CD4-positive, alpha-beta T cell treated with Interleukin-4 for 1 hour (primary cell): ENCODE data around the gene TMED7.

Experiments used
- DNase-seq, 2 donors: peaks; one replicate each; pipeline ENCODE4 v3.0.0-alpha.2; 2020 to 2022

TMED7 gene

GRCh38 chr5:115626445-115626823 is 598 bp upstream of the TMED7 start:
- DNase-seq = no peak

- peak in 1 of 2 donors; percentile 17 for DNase-seq
Observed at GRCh38 chr5:115624994-115625393, 842 bp downstream of the TMED7 start.

GRCh38 chr5:115623658-115624057 is 2.2 kb downstream of the TMED7 start:
- no peak for DNase-seq

DNA sequence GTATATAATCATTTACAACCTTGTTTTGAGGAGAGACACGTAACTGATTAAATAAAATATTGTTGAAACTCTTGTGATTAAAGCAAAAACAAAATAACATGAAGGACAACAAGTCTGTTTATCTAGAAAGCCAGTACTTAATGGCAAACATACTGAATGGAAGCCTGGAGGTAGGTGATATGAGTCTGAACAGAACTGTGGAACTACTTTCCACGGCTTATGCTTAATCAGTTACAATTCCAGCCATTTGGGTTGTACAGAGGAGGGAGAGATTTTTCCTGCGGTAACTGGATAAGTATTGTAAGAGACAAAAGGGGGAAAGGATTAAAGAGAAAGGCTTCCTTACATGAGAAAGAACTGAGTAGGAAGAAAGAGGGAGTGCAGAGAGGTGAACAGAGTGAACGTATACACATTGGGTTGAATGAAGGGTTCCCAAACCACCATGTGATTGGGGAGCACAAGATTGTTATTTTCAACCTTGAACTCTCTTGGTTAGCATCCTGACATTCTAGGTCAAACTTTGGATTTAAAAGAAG is 4.4 kb downstream of the TMED7 start:
- DNase-seq = no peak

- no peak for DNase-seq
Observed at GRCh38 chr5:115616892-115617291, 8.9 kb downstream of the TMED7 start.

DNA sequence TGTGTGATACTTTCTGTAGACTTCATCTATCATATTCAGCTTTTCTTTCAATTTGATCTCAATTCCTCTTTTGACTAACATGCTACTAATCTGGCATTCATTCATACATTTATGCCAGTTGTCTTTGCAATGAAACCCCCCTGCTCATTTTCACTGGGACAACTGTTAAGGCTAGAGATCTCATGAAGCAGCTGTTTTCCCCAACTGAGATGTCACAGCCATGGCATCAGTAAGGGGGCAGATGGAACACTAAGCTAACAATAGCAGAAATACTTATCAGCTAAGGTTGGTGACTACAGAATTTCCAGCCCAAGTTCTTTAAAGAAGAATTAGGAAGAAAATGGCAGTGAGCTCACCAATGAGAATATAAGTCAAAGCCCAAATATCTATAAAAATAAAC is 9.4 kb downstream of the TMED7 start:
- DNase-seq = no peak

GRCh38 chr5:115611873-115612272 is 14.0 kb downstream of the TMED7 start:
- DNase-seq = no peak

GRCh38 chr5:115607935-115608334 is 17.9 kb downstream of the TMED7 start:
- DNase-seq = no peak

- no peak for DNase-seq
Observed at GRCh38 chr5:115605436-115605835, 20.4 kb downstream of the TMED7 start.

GRCh38 chr5:115602591-115603125 is 23.2 kb downstream of the TMED7 start:
- DNase-seq = no peak

DNA sequence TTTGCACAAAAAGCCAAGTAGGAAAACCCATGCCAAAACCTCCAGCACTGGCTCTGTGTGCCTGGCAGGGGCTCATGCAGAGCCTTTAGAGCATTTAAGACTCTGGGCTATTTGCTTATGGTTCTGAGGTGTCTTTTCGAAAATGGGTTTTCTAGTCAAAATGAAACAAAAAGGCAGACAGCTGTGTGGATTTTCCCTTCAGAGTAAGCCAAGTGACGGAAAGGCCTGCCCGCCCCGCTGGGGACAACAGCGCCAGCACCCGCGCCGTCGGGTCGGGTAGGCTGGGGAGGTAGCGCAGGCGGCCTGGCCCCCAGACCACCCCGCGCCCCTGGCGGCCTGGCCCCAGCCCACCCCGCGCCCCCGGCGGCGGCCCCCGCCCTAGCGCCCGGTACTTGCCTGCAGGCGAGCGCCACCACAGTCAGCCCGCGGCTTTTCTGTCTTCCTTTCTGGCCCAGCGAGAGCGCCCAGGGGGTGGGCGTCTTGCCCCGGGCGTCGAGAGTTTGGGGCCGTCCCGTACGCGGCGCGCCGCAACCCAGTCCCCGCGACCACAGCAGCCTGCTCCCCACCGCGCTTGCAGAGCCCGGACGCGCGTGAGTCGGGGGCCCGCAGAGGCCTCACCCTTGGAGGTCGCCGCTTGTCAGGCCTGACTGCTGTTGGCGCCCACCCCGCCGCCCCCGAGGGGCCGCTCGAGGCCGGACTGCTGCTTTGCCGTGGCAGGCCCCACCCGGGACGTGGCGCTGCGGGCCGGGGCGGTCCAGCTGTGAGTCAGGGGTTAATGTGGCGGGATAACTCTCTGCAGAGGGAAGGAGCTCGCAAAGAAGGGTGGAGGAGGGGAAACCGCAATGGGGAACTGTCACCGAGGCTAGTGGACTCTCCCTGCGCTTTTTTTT is 23.9 kb downstream of the TMED7 start, which contains the start of gene TICAM2:
TICAM2 (minus strand) TSS at position 779 of the 890 bp plus-strand sequence. CDS start 21,223 bp downstream, outside the sequence.
- DNase-seq = peak; percentile 61 to 63

DNA sequence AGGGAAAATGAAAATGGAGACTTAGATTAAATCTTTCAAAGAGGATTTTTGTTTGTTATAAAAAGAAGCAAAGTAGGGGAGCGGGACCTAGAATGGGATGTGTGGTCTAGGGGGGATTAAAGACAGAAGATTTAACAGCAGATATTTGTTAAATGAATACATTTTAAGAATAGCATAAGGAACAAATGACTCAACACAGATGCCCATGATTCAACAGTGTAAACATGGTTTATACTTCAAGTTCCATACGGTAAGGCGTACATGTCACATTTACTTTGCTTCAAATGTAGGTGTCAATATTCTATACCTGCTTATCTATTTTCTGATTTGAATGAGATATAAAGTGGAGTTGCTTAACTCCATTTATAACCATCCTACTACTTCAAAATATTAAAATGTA is 25.1 kb downstream of the TMED7 start:
- DNase-seq = no peak

- DNase-seq = no peak
Observed at GRCh38 chr5:115599924-115600323, 25.9 kb downstream of the TMED7 start.

- DNase-seq = peak in 1 of 2 donors; percentile 27
Observed at GRCh38 chr5:115599502-115599901, 26.3 kb downstream of the TMED7 start.

- no peak for DNase-seq
Observed at GRCh38 chr5:115594128-115595047, 31.4 kb downstream of the TMED7 start.

DNA sequence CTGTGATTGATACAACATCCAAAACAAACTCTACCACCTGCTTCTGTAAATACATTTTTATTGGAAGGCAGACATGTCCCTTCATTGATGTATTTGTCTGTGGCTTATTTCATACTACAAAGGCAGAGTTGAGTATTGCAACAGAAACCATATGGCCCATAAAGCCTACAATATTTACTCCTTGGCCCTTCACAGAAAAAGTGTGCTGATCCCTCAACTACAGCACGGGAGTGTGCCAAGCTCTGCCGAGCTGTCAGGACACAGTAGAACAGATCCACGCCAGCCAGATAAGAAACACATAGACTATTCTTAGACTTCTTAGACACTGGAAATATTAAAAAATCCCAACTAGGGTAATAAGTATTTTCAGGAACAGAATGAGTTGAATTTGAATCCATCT is 36.8 kb downstream of the TMED7 start:
- DNase-seq = no peak

DNA sequence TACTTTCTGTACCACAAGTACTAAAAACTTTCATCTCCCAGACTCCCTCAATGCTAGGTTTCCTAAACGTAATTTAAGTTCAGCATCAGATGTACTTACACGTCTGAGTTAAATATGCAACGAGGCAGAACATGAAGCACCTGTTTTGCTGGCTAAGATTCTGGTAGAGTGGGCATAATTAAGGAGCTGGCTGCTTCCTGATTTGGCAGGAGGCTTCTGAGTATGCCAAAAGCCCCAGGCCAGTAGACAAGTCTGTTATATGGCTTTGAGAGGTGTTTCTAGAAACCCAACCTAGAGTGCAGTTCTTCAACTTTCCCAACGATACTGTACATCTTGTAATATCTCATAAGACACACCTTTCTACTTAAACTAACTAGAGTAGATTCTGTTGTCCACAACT is 37.2 kb downstream of the TMED7 start:
- DNase-seq = no peak

DNA sequence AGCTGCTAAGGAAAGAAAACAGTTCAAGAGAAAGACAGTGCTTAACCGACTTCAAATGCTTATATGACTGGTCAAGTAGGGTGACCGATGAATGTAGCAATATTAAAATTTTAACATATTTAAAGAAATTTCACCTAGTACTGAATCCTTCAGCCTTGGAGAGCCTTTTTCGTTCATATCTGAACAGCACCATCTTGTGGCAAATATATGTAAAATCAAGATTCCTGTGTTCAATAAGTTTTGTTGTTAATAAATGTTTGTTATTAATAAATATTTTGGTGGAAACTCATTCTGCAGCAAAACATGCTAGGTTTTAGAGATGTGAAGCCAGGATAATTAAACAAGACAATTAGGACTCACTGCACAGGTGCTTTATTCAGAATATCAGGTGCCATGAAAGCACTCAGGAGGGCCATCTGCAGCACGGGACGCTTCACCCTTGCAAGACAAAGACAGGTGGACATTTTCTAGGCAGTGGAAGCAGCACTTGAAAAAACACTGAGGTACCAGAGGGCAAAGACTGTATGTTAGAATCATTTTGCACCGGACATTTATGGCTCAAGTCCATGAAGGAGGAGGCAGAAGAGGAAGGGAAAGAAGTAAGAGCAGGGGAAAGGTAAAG is 39.2 kb downstream of the TMED7 start:
- DNase-seq = peak in 1 of 2 donors; percentile 48

DNA sequence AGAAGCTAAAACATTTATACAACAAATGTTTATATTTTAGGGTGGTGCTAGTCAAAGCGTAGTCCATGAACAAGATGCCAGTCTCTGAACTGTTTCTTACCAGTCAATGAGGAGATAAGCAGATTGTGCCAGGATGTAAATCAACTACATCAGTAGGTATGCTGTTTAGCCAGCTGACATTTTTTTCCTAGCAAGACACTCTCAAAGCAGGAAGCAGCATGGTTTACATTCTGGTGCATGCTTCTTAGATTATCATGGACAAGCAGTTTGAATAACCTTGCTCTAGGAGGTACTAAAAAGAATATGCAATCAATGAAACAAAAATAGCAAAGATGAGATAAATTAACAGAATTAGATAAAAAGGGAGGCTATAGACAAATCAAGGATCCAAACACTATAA is 40.6 kb downstream of the TMED7 start:
- DNase-seq = no peak

- DNase-seq = no peak
Observed at GRCh38 chr5:115584501-115584900, 41.3 kb downstream of the TMED7 start.

GRCh38 chr5:115583474-115583873 is 42.4 kb downstream of the TMED7 start:
- no peak for DNase-seq

DNA sequence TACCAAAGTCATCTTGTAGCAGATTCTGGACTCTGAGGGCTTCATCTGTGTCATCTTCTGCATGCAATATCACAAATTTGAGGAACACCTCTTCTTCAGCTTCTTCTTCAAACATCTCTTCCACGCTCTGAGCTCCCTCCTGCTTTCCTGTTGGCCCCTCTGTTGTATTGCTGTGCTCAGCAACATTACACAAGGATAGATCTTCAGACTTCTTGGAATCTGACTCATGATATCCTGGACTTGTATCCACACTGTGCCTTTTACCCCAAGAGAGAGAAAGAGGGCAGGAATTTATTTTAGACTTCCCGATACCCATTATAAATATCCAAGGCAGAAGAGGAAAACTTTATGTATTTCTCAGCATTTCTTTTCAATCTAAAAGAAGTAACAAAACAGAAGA is 44.9 kb downstream of the TMED7 start:
- DNase-seq = no peak

GRCh38 chr5:115579747-115580173 is 46.1 kb downstream of the TMED7 start:
- DNase-seq = no peak
